H9 (cell line): Measurements from ENCODE around the gene DIS3L2. TPM values are rescaled to one million over a fixed set of nuclear protein-coding genes. Genes with fewer than 3 reads are reported as not detected.

Experiments
- DNase-seq: peaks from one replicate; pipeline ENCODE4 v3.0.0-alpha.2; 2017
- H2AFZ ChIP-seq: one replicate; pipeline ENCODE4 v1.6.1; 2013; ENCODE audit warnings: mild to moderate bottlenecking, low read length, control low read depth, moderate library complexity
- H2AK5ac ChIP-seq: 2 replicates; pipeline ENCODE4 v1.6.1; 2013; ENCODE audit warnings: low read length, control low read depth, mixed read lengths; ENCODE audit not compliant: insufficient read length
- H2BK120ac ChIP-seq: one replicate; pipeline ENCODE4 v1.6.1; 2013; ENCODE audit warnings: low read depth, mild to moderate bottlenecking, low read length, control low read depth, inconsistent platforms; ENCODE audit not compliant: poor library complexity, severe bottlenecking
- H2BK12ac ChIP-seq: 2 replicates; pipeline ENCODE4 v1.6.1; 2013; ENCODE audit warnings: low read length, control low read depth, mixed read lengths, low read depth; ENCODE audit not compliant: insufficient read length
- H2BK15ac ChIP-seq: 2 replicates; pipeline ENCODE4 v1.6.1; 2013; ENCODE audit warnings: low read depth, low read length, control low read depth
- H2BK20ac ChIP-seq: one replicate; pipeline ENCODE4 v1.6.1; 2013; ENCODE audit warnings: low read depth, mild to moderate bottlenecking, low read length, control low read depth, inconsistent platforms; ENCODE audit not compliant: poor library complexity, severe bottlenecking
- H2BK5ac ChIP-seq: 2 replicates; pipeline ENCODE4 v1.6.1; 2013; ENCODE audit warnings: low read length, control low read depth, mixed read lengths; ENCODE audit not compliant: insufficient read length
- H3K14ac ChIP-seq: 2 replicates; pipeline ENCODE4 v1.6.1; 2013; ENCODE audit warnings: low read length, control low read depth; ENCODE audit not compliant: insufficient read depth
- H3K18ac ChIP-seq: 2 replicates; pipeline ENCODE4 v1.6.1; 2013; ENCODE audit warnings: low read depth, mild to moderate bottlenecking, mixed read lengths, low read length, control low read depth; ENCODE audit not compliant: insufficient read length
- H3K23ac ChIP-seq: 2 replicates; pipeline ENCODE4 v1.6.1; 2013; ENCODE audit warnings: low read length, control low read depth, mixed read lengths, low read depth; ENCODE audit not compliant: insufficient read length
- H3K23me2 ChIP-seq: 2 replicates; pipeline ENCODE4 v1.6.1; 2013; ENCODE audit warnings: low read depth, mild to moderate bottlenecking, mixed read lengths, low read length, control low read depth; ENCODE audit not compliant: insufficient read length, poor library complexity, severe bottlenecking
- H3K27ac ChIP-seq: 2 replicates; pipeline ENCODE4 v1.5.1; 2013; ENCODE audit warnings: low read length, control low read depth, mixed read lengths, low read depth; ENCODE audit not compliant: insufficient read length
- H3K27me3 ChIP-seq: 2 replicates; pipeline ENCODE4 v1.6.1; 2013; ENCODE audit warnings: low read length, control low read depth, inconsistent platforms; ENCODE audit not compliant: insufficient read depth
- H3K4ac ChIP-seq: 2 replicates; pipeline ENCODE4 v1.6.1; 2013; ENCODE audit warnings: low read depth, mild to moderate bottlenecking, control low read depth, inconsistent platforms, low read length, moderate library complexity
- H3K4me1 ChIP-seq: 2 replicates; pipeline ENCODE4 v1.6.1; 2013; ENCODE audit warnings: low read length, control low read depth, inconsistent platforms; ENCODE audit not compliant: insufficient read depth
- H3K4me2 ChIP-seq: 2 replicates; pipeline ENCODE4 v1.6.1; 2013; ENCODE audit warnings: low read length, control low read depth, mixed read lengths; ENCODE audit not compliant: insufficient read length, insufficient read depth
- H3K56ac ChIP-seq: 2 replicates; pipeline ENCODE4 v1.6.1; 2013; ENCODE audit warnings: low read depth, mild to moderate bottlenecking, mixed read lengths, low read length, control low read depth; ENCODE audit not compliant: insufficient read length
- H3K79me1 ChIP-seq: 2 replicates; pipeline ENCODE4 v1.6.1; 2013; ENCODE audit warnings: low read depth, mild to moderate bottlenecking, moderate library complexity, low read length, control low read depth, inconsistent platforms; ENCODE audit not compliant: insufficient read depth, poor library complexity, severe bottlenecking
- H3K79me2 ChIP-seq: 2 replicates; pipeline ENCODE4 v1.6.1; 2013; ENCODE audit warnings: low read length, control low read depth, inconsistent platforms; ENCODE audit not compliant: insufficient read depth
- H3K9ac ChIP-seq: 2 replicates; pipeline ENCODE4 v1.6.1; 2013; ENCODE audit warnings: low read length, control low read depth, mixed read lengths; ENCODE audit not compliant: insufficient read length; ENCODE audit errors: extremely low read depth
- H3K9me3 ChIP-seq: one replicate; pipeline ENCODE4 v1.6.1; 2013; ENCODE audit warnings: low read depth, low read length, inconsistent platforms; ENCODE audit not compliant: control insufficient read depth
- H3T11ph ChIP-seq: one replicate; pipeline ENCODE4 v1.6.1; 2013; ENCODE audit warnings: mild to moderate bottlenecking, low read length, control low read depth, inconsistent platforms
- H4K20me1 ChIP-seq: one replicate; pipeline ENCODE4 v1.6.1; 2013; ENCODE audit not compliant: control insufficient read depth, insufficient read length, insufficient read depth
- H4K5ac ChIP-seq: 2 replicates; pipeline ENCODE4 v1.6.1; 2013; ENCODE audit warnings: low read depth, mild to moderate bottlenecking, mixed read lengths, low read length, control low read depth; ENCODE audit not compliant: insufficient read length
- H4K8ac ChIP-seq: replicated peaks from 2 replicates; pipeline ENCODE4 v1.6.1; 2013; ENCODE audit warnings: low read length, control low read depth, mixed read lengths, low read depth; ENCODE audit not compliant: insufficient read length
- H4K91ac ChIP-seq: 2 replicates; pipeline ENCODE4 v1.6.1; 2013; ENCODE audit warnings: low read depth, mild to moderate bottlenecking, moderate library complexity, mixed read lengths, low read length, control low read depth; ENCODE audit not compliant: insufficient read length
- H3K27ac Mint-ChIP-seq, 3 experiments: 2 replicates in 2 of 3; 3 replicates in 1 of 3; pipeline ENCODE4 v1.8.0; 2020 to 2021; ENCODE audit warnings: mixed read lengths in 3 of 3, mild to moderate bottlenecking in 1 of 3, moderate library complexity in 1 of 3
- H3K27me3 Mint-ChIP-seq: 2 replicates; pipeline ENCODE4 v1.8.0; 2021; ENCODE audit warnings: low read depth, mild to moderate bottlenecking, moderate library complexity, mixed read lengths
- H3K36me3 Mint-ChIP-seq, 3 experiments: 2 replicates in 2 of 3; 3 replicates in 1 of 3; pipeline ENCODE4 v1.8.0; 2020 to 2021; ENCODE audit warnings: low read depth in 3 of 3, mixed read lengths in 3 of 3; ENCODE audit not compliant: insufficient read depth in 1 of 3
- H3K4me1 Mint-ChIP-seq, 2 experiments: 2 replicates each; pipeline ENCODE4 v1.8.0; 2020; ENCODE audit warnings: mixed read lengths in 2 of 2
- H3K4me3 Mint-ChIP-seq, 2 experiments: 2 replicates in 1 of 2; 3 replicates in 1 of 2; pipeline ENCODE4 v1.8.0; 2020 to 2021; ENCODE audit warnings: mild to moderate bottlenecking in 2 of 2, mixed read lengths in 2 of 2, moderate library complexity in 1 of 2
- H3K9me3 Mint-ChIP-seq, 2 experiments: 2 replicates in 1 of 2; 3 replicates in 1 of 2; pipeline ENCODE4 v1.8.0; 2020; ENCODE audit warnings: mild to moderate bottlenecking in 2 of 2, mixed read lengths in 2 of 2, moderate library complexity in 1 of 2
- CTCF ChIP-seq: fragments of 200-600 bp; sonication (generic); conservative IDR thresholded peaks from 3 replicates; pipeline ENCODE4 v1.8.0; 2021; ENCODE audit warnings: antibody characterized with exemption, mild to moderate bottlenecking
- WGBS: extraction: QIAGEN DNeasy Blood & Tissue Kit; methylation state at CpG from one replicate; pipeline ENCODE4 v1.1.7; 2013; ENCODE audit warnings: missing lambda C conversion rate, low lambda C conversion rate, mixed read lengths; ENCODE audit not compliant: insufficient read length; ENCODE audit errors: extremely low coverage; 5-methylcytosine and 5-hydroxymethylcytosine counted together
- total RNA-seq: library from RNA; stranded (reverse); gene quantifications from 2 replicates; pipeline ENCODE4 v1.2.1, GENCODE V29; 2021

The DIS3L2 gene
- total RNA-seq, 1 experiment from 2014 or later, result 28.1 TPM

DNA sequence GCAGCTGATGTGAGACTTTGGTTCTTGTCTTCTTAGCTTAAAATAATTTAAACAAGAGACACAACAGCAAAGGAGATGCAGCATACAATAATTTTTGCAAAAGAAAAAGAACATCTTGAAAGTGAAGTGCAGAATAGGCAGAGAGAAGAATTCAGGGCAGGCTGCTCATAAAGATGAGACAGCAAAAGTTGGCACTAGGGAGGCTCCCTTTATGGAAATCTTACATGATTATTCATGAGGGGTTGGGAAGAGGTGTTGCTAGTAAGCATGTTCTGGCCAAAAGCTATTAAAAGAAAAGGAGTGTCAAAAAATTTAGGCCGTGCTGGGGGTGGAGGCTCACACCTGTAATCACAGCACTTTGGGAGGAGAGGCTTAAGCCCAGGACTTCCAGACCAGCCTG lies 412.8 kb downstream of the DIS3L2 start:
- DNase-seq, result no peak
- no peak for TF ChIP-seq CTCF
- H3K23me2 ChIP-seq, result no peaks in the 10 kb centered on the region
- Mint-ChIP-seq H3K4me1 (peaks cover 25 to 31% of the 10 kb centered on the region in 2 experiments), H3K4me3 (no peak overlapping the region), H3K27ac (peak overlapping the region in 1 of 3 experiments; percentile 49; a peak in 2 of 7 replicates), H3K9me3 (no peaks in the 10 kb centered on the region), H3K36me3 (peaks cover 0 to 2% (median 0%) of the 10 kb centered on the region in 3 experiments; a peak in 1 of 7 replicates), H3K27me3 (peaks cover 8% of the 10 kb centered on the region)
- H3K18ac ChIP-seq, result no peak overlapping the region
- no peak overlapping the region for H3K4ac ChIP-seq
- no peak overlapping the region for H4K91ac ChIP-seq
- no peak overlapping the region for H2AK5ac ChIP-seq
- H3K79me1 ChIP-seq, result no peaks in the 10 kb centered on the region
- H2BK5ac ChIP-seq, result no peak overlapping the region
- no peak overlapping the region for H2BK12ac ChIP-seq
- H4K5ac ChIP-seq, result no peak overlapping the region
- H3K9ac ChIP-seq, result no peak overlapping the region
- H3K27ac ChIP-seq, result no peak overlapping the region
- H2AFZ ChIP-seq, result no peak overlapping the region
- no peaks in the 10 kb centered on the region for H3K79me2 ChIP-seq
- WGBS, result no CpG with 5 or more reads among the region's 1 CpG
- peaks cover 2% of the 10 kb centered on the region; the same call in 1 of the 2 replicates for H3K4me1 ChIP-seq
- no peak overlapping the region for H2BK15ac ChIP-seq
- no peak overlapping the region for H3K23ac ChIP-seq
- H4K8ac ChIP-seq, result no peak overlapping the region
- no peak overlapping the region for H2BK20ac ChIP-seq
- H2BK120ac ChIP-seq, result no peak overlapping the region
- H3K14ac ChIP-seq, result no peak overlapping the region
- no peak overlapping the region for H3K56ac ChIP-seq
- H3K4me2 ChIP-seq, result no peak overlapping the region
- H3K27me3 ChIP-seq, result no peaks in the 10 kb centered on the region
- no peaks in the 10 kb centered on the region for H3K9me3 ChIP-seq
- H4K20me1 ChIP-seq, result no peaks in the 10 kb centered on the region
- no peak overlapping the region for H3T11ph ChIP-seq
